Thoracic aorta (tissue), 2 donors: Measurements from ENCODE around the gene TCFL5. TPM values are rescaled to one million over a fixed set of nuclear protein-coding genes. Genes with fewer than 3 reads are reported as not detected.

Experiments used
- ATAC-seq: fragments of 150-250 bp; one replicate; pipeline ENCODE4 v1.8.0; 2017; ENCODE audit warnings: low read depth; ENCODE audit not compliant: insufficient number of reproducible peaks, low FRiP score
- DNase-seq: peaks from one replicate; pipeline ENCODE4 v3.0.0-alpha.2; 2020; ENCODE audit warnings: low spot score
- H3K27ac ChIP-seq, 2 donors: fragments of 200-600 bp; sonication (generic); 1 replicate in 1 of 2; 2 replicates in 1 of 2; pipeline ENCODE4 v1.5.1; 2016; ENCODE audit warnings: mild to moderate bottlenecking in 2 of 2, moderate library complexity in 2 of 2
- H3K27me3 ChIP-seq: fragments of 200-600 bp; sonication (generic); replicated peaks from 2 replicates; pipeline ENCODE4 v1.6.0; 2016; ENCODE audit warnings: mild to moderate bottlenecking; ENCODE audit not compliant: insufficient read depth
- H3K36me3 ChIP-seq: fragments of 200-600 bp; sonication (generic); one replicate; pipeline ENCODE4 v1.5.1; 2016
- H3K4me1 ChIP-seq, 2 donors: fragments of 200-600 bp; sonication (generic); 1 replicate in 1 of 2; 2 replicates in 1 of 2; pipeline versions ENCODE4 v1.5.1 to v1.6.0; 2016; ENCODE audit warnings: low read depth in 2 of 2, mild to moderate bottlenecking in 1 of 2; ENCODE audit not compliant: control insufficient read depth in 1 of 2
- H3K4me3 ChIP-seq: fragments of 200-600 bp; sonication (generic); 2 replicates; pipeline ENCODE4 v1.5.1; 2016; ENCODE audit warnings: mild to moderate bottlenecking
- H3K9me3 ChIP-seq: fragments of 200-600 bp; sonication (generic); 2 replicates; pipeline ENCODE4 v1.5.1; 2016
- CTCF ChIP-seq: fragments of 200-600 bp; sonication (generic); IDR thresholded peaks from one replicate; pipeline ENCODE4 v1.5.1; 2019; ENCODE audit warnings: antibody characterized with exemption
- total RNA-seq, 2 donors: library from RNA; depleted of rRNA; stranded (reverse); fragments of >200 nt; gene quantifications; one replicate each; pipeline versions ENCODE4 v1.1.0 to v1.2.3, GENCODE V29; 2016

TCFL5 gene
- total RNA-seq, 2 donors from 2014 or later, result 3.8 to 6.2 TPM

- ATAC-seq, result no peak
- H3K27ac ChIP-seq, result no peak overlapping the region
- H3K9me3 ChIP-seq, result no peaks in the 10 kb centered on the region
- TF ChIP-seq CTCF, result no peak
- H3K36me3 ChIP-seq, result peaks cover 30% of the 10 kb centered on the region
- H3K4me1 ChIP-seq, result peaks cover 24 to 45% of the 10 kb centered on the region in 2 donors
- no peak for DNase-seq
- no peak overlapping the region for H3K4me3 ChIP-seq
- no peaks in the 10 kb centered on the region for H3K27me3 ChIP-seq
Observed at GRCh38 chr20:62814709-62815065, 46.9 kb downstream of the TCFL5 start.

DNA sequence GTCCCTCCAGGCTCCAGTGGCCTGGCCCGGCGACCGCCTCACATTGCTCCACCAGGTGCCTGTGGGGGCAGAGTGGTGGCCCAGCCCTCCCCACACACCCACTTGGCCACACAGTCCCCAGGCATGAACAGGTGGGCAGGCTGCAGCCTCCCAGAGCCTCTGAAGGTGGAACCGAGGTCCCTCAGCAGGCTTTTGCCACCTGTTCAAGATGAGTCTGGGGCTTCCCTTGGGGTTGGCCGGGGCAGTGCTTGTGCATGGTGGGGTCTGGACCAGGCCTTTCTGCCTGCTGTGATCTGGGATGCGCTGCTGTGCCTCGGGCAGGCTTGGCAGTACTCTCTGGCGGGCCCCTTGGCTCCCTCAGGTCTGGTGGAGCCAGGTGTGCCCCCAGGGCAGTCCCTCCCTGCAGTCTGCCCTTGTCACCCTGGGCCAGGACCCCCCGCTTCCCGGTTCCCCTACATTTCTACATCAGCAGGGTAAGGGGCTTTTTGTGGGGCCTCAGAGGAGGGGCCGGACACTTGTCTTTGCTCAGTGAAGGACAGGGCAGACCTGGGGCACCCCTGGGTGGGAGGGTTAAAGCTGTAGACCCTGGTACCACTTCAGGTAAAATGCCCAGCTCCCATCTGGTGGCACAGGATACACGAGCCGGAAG, 47.4 kb downstream of the TCFL5 start:
- H3K27me3 ChIP-seq, result no peaks in the 10 kb centered on the region

GRCh38 chr20:62813588-62813987, 48.0 kb downstream of the TCFL5 start:
- peaks cover 18 to 37% of the 10 kb centered on the region in 2 donors for H3K4me1 ChIP-seq
- H3K9me3 ChIP-seq, result no peaks in the 10 kb centered on the region
- DNase-seq, result no peak
- H3K27me3 ChIP-seq, result no peaks in the 10 kb centered on the region
- H3K4me3 ChIP-seq, result no peak overlapping the region
- no peak for ATAC-seq
- TF ChIP-seq CTCF, result no peak
- H3K27ac ChIP-seq, result no peak overlapping the region
- peaks cover 38% of the 10 kb centered on the region for H3K36me3 ChIP-seq

More for the DNA sequence above, 47.4 kb downstream of the TCFL5 start:
- peaks cover 35% of the 10 kb centered on the region for H3K36me3 ChIP-seq
- peaks cover 24 to 43% of the 10 kb centered on the region in 2 donors for H3K4me1 ChIP-seq
- ATAC-seq (no peak), DNase-seq (no peak)
- no peak for TF ChIP-seq CTCF
- no peaks in the 10 kb centered on the region for H3K9me3 ChIP-seq
- H3K4me3 ChIP-seq, result no peak overlapping the region
- no peak overlapping the region for H3K27ac ChIP-seq

- no peak for ATAC-seq
- Histone ChIP-seq H3K9me3 (no peaks in the 10 kb centered on the region), H3K4me1 (peaks cover 13 to 33% of the 10 kb centered on the region in 2 donors), H3K4me3 (no peak overlapping the region), H3K27ac (no peak overlapping the region), H3K27me3 (no peaks in the 10 kb centered on the region), H3K36me3 (peaks cover 41% of the 10 kb centered on the region)
- no peak for DNase-seq
- TF ChIP-seq CTCF, result no peak
Observed at GRCh38 chr20:62812907-62813200, 48.8 kb downstream of the TCFL5 start.

GRCh38 chr20:62812181-62812906, 49.3 kb downstream of the TCFL5 start:
- TF ChIP-seq CTCF, result no peak
- DNase-seq, result no peak
- peaks cover 13 to 34% of the 10 kb centered on the region in 2 donors for H3K4me1 ChIP-seq

More at GRCh38 chr20:62812181-62812906, 49.3 kb downstream of the TCFL5 start:
- H3K4me3 ChIP-seq, result no peak overlapping the region
- H3K27ac ChIP-seq, result no peak overlapping the region
- ATAC-seq, result no peak
- H3K9me3 ChIP-seq, result no peaks in the 10 kb centered on the region
- H3K36me3 ChIP-seq, result peaks cover 46% of the 10 kb centered on the region
- no peaks in the 10 kb centered on the region for H3K27me3 ChIP-seq
